ENCODE measurements around the gene RSPRY1. TPM values are rescaled to one million over a fixed set of nuclear protein-coding genes. Genes with fewer than 3 reads are reported as not detected.
A peak's percentile ranks its signal among the peaks of the same experiment; 100 is the strongest.

The RSPRY1 gene
- polyA plus RNA-seq, 1 of the 3 experiments (the other 2 are of a cell fraction): 16.6 TPM

DNA sequence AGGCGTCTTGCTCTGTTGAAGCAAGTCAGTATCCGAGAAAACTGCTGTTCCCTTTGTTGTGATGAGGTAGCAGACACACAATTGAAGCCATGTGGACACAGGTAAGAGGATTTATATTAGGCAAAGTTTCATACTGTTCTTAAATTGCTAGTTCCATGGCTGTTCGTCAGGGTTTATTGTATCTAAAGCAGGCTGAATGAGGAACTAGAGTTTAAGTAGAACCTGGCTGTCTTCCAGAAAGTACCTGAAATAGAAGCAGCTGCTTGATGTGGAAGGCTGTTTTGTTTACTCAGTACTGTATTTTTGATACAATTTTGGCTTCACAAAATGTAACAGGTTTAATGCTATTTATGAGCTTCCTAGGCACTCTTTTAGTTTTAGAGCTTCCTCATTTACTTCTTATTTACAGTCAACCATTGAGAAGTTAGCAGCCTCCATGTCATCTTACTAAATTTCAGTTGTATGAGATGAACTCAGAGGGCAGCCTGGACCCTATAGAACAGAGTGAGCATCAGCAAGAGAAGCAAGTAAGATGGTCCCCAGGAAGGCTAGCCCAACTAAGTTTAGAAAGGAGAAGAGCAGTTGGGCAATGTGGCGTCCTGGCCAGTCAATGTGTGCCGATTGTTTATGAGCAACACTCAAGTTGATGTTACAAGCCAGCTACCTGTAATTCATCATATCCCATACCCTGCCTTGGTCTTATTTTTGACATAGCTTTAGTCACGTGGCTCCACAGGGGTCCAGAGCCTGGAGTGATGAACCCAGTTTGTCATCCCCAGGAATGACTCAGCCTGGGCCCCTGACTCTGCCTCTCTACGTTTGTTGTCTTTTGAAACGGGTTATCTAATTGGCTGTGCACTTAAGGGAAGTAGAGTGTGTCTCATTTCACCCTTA is 49.2 kb downstream of the RSPRY1 start:
- CTCF ChIA-PET: interaction anchor here (0.9 to 1.2 kb wide), 2 partner anchors 87 to 184 kb away, joined by 3 read pairs; no protein-coding TSS in a partner anchor
- no peak for DNase-seq

DNA sequence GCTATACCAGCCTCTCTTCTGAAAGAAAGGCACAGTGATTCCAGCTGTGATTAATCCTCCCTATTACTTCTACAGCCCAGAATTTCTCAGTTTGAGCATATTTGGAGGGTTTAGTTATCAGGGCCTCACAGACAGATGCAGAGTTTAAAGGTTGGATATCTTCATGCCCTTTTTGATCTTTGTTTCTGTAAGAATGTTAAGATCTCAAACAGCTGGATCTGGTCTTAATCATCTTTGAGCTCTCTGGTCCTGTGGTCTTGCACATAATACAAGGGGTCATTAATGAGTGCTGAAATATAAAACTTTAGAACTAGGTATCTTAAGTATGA is 49.9 kb downstream of the RSPRY1 start:
- no peak for DNase-seq
- ChIA-PET POLR2A (interaction anchor here (0.9 kb wide), 1 partner anchor 50 kb away, joined by 3 read pairs; the partner anchor contains the start of gene PSME3IP1), CTCF (interaction anchor here (0.9 to 1.2 kb wide), 2 partner anchors 88 to 183 kb away, joined by 3 read pairs; no protein-coding TSS in a partner anchor)
- H3K4me3 ChIP-seq (ENCODE audit: low read depth in 2 of 2, low read length in 1 of 2): no peak overlapping the region
- no peaks in the 10 kb centered on the region for H3K9me3 ChIP-seq
- peaks cover 74 to 80% of the 10 kb centered on the region in 2 experiments for H3K36me3 ChIP-seq (replicated peaks in 1 of 2; ENCODE audit: control insufficient read depth in 1 of 2, insufficient read depth in 2 of 2, low read length in 1 of 2)
- H2AFZ ChIP-seq (ENCODE audit: low read depth): no peak overlapping the region
- TF ChIP-seq TCF12 (IDR thresholded peaks at IDR 0.05) (no peak), RFX5 (IDR thresholded peaks at IDR 0.05; ENCODE audit: low read length) (no peak), TEAD4 (IDR thresholded peaks at IDR 0.05; ENCODE audit: borderline replicate concordance, insufficient read depth) (no peak), SIN3A (IDR thresholded peaks at IDR 0.05; ENCODE audit: borderline replicate concordance, low read depth, low read length) (no peak), FOSL2 (IDR thresholded peaks at IDR 0.05; ENCODE audit: borderline replicate concordance, low read depth) (no peak), ELF1 (IDR thresholded peaks at IDR 0.05) (no peak), EP300 (IDR thresholded peaks at IDR 0.05; ENCODE audit: borderline replicate concordance in 1 of 2, low read depth in 1 of 2, low read length in 1 of 2) (no peak), NRF1 (IDR thresholded peaks at IDR 0.05; ENCODE audit: low read depth, low read length) (no peak), EZH2phosphoT487 (IDR thresholded peaks at IDR 0.05; ENCODE audit: borderline replicate concordance, low read depth) (no peak), JUND (IDR thresholded peaks at IDR 0.05) (no peak), SMC3 (IDR thresholded peaks at IDR 0.05; ENCODE audit: low read depth, low read length) (no peak), MXI1 (IDR thresholded peaks at IDR 0.05; ENCODE audit: low read depth, low read length) (no peak), RXRA (IDR thresholded peaks at IDR 0.05; ENCODE audit: borderline replicate concordance, low read depth) (no peak), FOXJ3 (CRISPR knock-in tag; IDR thresholded peaks at IDR 0.05) (no peak), GABPA (IDR thresholded peaks at IDR 0.05; ENCODE audit: low read depth) (no peak), YY1 (IDR thresholded peaks at IDR 0.05; ENCODE audit: low read depth) (no peak)
- TF ChIP-seq, protein P1, sequence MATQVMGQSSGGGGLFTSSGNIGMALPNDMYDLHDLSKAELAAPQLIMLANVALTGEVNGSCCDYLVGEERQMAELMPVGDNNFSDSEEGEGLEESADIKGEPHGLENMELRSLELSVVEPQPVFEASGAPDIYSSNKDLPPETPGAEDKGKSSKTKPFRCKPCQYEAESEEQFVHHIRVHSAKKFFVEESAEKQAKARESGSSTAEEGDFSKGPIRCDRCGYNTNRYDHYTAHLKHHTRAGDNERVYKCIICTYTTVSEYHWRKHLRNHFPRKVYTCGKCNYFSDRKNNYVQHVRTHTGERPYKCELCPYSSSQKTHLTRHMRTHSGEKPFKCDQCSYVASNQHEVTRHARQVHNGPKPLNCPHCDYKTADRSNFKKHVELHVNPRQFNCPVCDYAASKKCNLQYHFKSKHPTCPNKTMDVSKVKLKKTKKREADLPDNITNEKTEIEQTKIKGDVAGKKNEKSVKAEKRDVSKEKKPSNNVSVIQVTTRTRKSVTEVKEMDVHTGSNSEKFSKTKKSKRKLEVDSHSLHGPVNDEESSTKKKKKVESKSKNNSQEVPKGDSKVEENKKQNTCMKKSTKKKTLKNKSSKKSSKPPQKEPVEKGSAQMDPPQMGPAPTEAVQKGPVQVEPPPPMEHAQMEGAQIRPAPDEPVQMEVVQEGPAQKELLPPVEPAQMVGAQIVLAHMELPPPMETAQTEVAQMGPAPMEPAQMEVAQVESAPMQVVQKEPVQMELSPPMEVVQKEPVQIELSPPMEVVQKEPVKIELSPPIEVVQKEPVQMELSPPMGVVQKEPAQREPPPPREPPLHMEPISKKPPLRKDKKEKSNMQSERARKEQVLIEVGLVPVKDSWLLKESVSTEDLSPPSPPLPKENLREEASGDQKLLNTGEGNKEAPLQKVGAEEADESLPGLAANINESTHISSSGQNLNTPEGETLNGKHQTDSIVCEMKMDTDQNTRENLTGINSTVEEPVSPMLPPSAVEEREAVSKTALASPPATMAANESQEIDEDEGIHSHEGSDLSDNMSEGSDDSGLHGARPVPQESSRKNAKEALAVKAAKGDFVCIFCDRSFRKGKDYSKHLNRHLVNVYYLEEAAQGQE (IDR thresholded peaks at IDR 0.05; ENCODE audit: low read depth, low read length): no peak
- TF ChIP-seq, protein P2, sequence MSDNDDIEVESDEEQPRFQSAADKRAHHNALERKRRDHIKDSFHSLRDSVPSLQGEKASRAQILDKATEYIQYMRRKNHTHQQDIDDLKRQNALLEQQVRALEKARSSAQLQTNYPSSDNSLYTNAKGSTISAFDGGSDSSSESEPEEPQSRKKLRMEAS (IDR thresholded peaks at IDR 0.05; ENCODE audit: low read depth): no peak
- TF ChIP-seq, protein P3, sequence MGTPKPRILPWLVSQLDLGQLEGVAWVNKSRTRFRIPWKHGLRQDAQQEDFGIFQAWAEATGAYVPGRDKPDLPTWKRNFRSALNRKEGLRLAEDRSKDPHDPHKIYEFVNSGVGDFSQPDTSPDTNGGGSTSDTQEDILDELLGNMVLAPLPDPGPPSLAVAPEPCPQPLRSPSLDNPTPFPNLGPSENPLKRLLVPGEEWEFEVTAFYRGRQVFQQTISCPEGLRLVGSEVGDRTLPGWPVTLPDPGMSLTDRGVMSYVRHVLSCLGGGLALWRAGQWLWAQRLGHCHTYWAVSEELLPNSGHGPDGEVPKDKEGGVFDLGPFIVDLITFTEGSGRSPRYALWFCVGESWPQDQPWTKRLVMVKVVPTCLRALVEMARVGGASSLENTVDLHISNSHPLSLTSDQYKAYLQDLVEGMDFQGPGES (IDR thresholded peaks at IDR 0.05; ENCODE audit: low read depth, low read length): no peak
- TF ChIP-seq, protein P4, sequence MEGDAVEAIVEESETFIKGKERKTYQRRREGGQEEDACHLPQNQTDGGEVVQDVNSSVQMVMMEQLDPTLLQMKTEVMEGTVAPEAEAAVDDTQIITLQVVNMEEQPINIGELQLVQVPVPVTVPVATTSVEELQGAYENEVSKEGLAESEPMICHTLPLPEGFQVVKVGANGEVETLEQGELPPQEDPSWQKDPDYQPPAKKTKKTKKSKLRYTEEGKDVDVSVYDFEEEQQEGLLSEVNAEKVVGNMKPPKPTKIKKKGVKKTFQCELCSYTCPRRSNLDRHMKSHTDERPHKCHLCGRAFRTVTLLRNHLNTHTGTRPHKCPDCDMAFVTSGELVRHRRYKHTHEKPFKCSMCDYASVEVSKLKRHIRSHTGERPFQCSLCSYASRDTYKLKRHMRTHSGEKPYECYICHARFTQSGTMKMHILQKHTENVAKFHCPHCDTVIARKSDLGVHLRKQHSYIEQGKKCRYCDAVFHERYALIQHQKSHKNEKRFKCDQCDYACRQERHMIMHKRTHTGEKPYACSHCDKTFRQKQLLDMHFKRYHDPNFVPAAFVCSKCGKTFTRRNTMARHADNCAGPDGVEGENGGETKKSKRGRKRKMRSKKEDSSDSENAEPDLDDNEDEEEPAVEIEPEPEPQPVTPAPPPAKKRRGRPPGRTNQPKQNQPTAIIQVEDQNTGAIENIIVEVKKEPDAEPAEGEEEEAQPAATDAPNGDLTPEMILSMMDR (IDR thresholded peaks at IDR 0.05): no peak
- H3K9me2 ChIP-seq: no peaks in the 10 kb centered on the region
- no peaks in the 10 kb centered on the region for H3K27me3 ChIP-seq (ENCODE audit: insufficient read depth)
- no peaks in the 10 kb centered on the region for H3K4me1 ChIP-seq (ENCODE audit: control insufficient read depth in 1 of 2, insufficient read depth in 2 of 2, low read depth in 1 of 2, low read length in 1 of 2)
- peaks cover 25% of the 10 kb centered on the region for H3F3A ChIP-seq (replicated peaks; ENCODE audit: insufficient read depth)
- H3K27ac ChIP-seq (ENCODE audit: low read depth in 2 of 2, low read length in 1 of 2): no peak overlapping the region; a peak in 1 of 4 replicates
- H4K20me1 ChIP-seq (ENCODE audit: insufficient read depth): no peaks in the 10 kb centered on the region
- no peak overlapping the region for H3K4me2 ChIP-seq
- H3K79me2 ChIP-seq (ENCODE audit: insufficient read depth): no peaks in the 10 kb centered on the region
- H3K9ac ChIP-seq: no peak overlapping the region

More for the DNA sequence above, 49.2 kb downstream of the RSPRY1 start:
- no peaks in the 10 kb centered on the region for H3K79me2 ChIP-seq (ENCODE audit: insufficient read depth)
- H3K9ac ChIP-seq: no peak overlapping the region
- peaks cover 22% of the 10 kb centered on the region for H3F3A ChIP-seq (replicated peaks; ENCODE audit: insufficient read depth)
- H3K9me2 ChIP-seq: no peaks in the 10 kb centered on the region
- TF ChIP-seq FOSL2 (IDR thresholded peaks at IDR 0.05; ENCODE audit: borderline replicate concordance, low read depth): 0 out of 2 replicates have a peak, but pooled peaks have one; percentile 7
- no peak for TF ChIP-seq MEF2A (IDR thresholded peaks at IDR 0.05; ENCODE audit: borderline replicate concordance, low read depth)
- H3K9me3 ChIP-seq: no peaks in the 10 kb centered on the region
- no peaks in the 10 kb centered on the region for H3K4me1 ChIP-seq (ENCODE audit: control insufficient read depth in 1 of 2, insufficient read depth in 2 of 2, low read depth in 1 of 2, low read length in 1 of 2)
- no peaks in the 10 kb centered on the region for H3K27me3 ChIP-seq (ENCODE audit: insufficient read depth)
- 83% methylated on average over 8 of the region's 8 CpGs for WGBS (ENCODE audit: low lambda C conversion rate)
- no peak overlapping the region for H3K4me2 ChIP-seq
- POLR2A ChIA-PET: interaction anchor here (0.9 kb wide), 1 partner anchor 50 kb away, joined by 3 read pairs; the partner anchor contains the start of gene PSME3IP1
- H2AFZ ChIP-seq (ENCODE audit: low read depth): no peak overlapping the region
- H3K36me3 ChIP-seq (replicated peaks in 1 of 2; ENCODE audit: control insufficient read depth in 1 of 2, insufficient read depth in 2 of 2, low read length in 1 of 2): peaks cover 80 to 83% of the 10 kb centered on the region in 2 experiments
- H4K20me1 ChIP-seq (ENCODE audit: insufficient read depth): no peaks in the 10 kb centered on the region
- H3K4me3 ChIP-seq (ENCODE audit: low read depth in 2 of 2, low read length in 1 of 2): no peak overlapping the region
- no peak overlapping the region for H3K27ac ChIP-seq (ENCODE audit: low read depth in 2 of 2, low read length in 1 of 2)

Measured in SK-N-SH (cell line).